ENCODE measurements around the gene UGCG.

UGCG gene

GRCh38 chr9:111916234-111916645 lies 19.6 kb downstream of the UGCG start:
- H3K4me3 ChIP-seq (replicated peaks; ENCODE audit: low read depth, low read length) = peak overlapping the region; percentile 30
- peak; percentile 69 for DNase-seq (ENCODE audit: extremely low read depth, insufficient read length)
- peaks cover 2% of the 10 kb centered on the region; the same call in 1 of the 2 replicates for H3K36me3 ChIP-seq (ENCODE audit: control insufficient read depth, insufficient read depth, low read length)
- no peak for TF ChIP-seq CTCF (IDR thresholded peaks at IDR 0.05; ENCODE audit: insufficient read depth, low read length, poor library complexity, severe bottlenecking)
- H3K27me3 ChIP-seq (replicated peaks; ENCODE audit: control insufficient read depth, insufficient read depth, low read length) = no peaks in the 10 kb centered on the region

DNA sequence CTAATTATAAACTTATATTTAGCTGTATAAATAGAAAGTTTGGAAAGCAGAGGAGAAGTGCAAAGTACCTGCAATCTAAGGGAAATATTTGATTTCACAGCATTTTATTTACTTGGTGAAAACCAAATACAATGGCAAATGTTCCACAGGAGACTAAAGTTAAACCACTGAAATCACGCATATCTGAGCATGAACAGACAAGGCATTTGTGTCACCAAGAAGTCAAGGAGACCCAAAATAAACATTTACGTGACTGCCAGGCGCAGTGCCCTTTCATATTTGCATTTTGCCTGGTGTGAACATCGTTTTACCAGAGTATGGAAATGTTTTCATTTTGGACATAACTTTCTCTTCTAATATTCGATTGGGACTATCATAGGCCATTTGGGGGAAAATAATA lies 20.6 kb downstream of the UGCG start:
- no peak for DNase-seq (ENCODE audit: extremely low read depth, insufficient read length)
- no peak for TF ChIP-seq CTCF (IDR thresholded peaks at IDR 0.05; ENCODE audit: insufficient read depth, low read length, poor library complexity, severe bottlenecking)
- 0 out of 2 replicates have a peak overlapping the region, but pooled peaks have one; percentile 8 for H3K4me3 ChIP-seq (replicated peaks; ENCODE audit: low read depth, low read length)
- no peaks in the 10 kb centered on the region for H3K27me3 ChIP-seq (replicated peaks; ENCODE audit: control insufficient read depth, insufficient read depth, low read length)
- H3K36me3 ChIP-seq (ENCODE audit: control insufficient read depth, insufficient read depth, low read length) = peaks cover 2% of the 10 kb centered on the region; the same call in 1 of the 2 replicates

DNA sequence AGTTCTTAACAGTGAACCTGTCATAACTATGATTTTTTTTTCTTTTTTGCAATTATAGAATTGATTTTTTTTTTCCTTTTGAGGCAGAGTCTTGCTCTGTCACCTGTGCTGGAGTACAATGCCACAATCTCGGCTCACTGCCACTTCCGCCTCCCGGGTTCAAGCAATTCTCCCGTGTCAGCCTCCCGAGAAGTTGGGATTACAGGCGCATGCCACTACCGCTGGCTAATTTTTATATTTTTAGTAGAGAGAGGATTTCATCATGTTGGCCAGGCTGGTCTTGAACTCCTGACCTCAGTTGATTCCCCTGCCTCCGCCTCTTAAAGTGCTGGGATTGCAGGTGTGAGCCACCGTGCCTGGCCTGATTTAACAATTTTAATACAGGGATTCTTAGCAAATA lies 21.4 kb downstream of the UGCG start:
- Histone ChIP-seq H3K4me3 (replicated peaks; ENCODE audit: low read depth, low read length) (no peak overlapping the region), H3K27me3 (replicated peaks; ENCODE audit: control insufficient read depth, insufficient read depth, low read length) (no peaks in the 10 kb centered on the region), H3K36me3 (ENCODE audit: control insufficient read depth, insufficient read depth, low read length) (peaks cover 2% of the 10 kb centered on the region; the same call in 1 of the 2 replicates)
- no peak for TF ChIP-seq CTCF (IDR thresholded peaks at IDR 0.05; ENCODE audit: insufficient read depth, low read length, poor library complexity, severe bottlenecking)
- no peak for DNase-seq (ENCODE audit: extremely low read depth, insufficient read length)

GRCh38 chr9:111919875-111920274 lies 23.3 kb downstream of the UGCG start:
- no peak for DNase-seq (ENCODE audit: extremely low read depth, insufficient read length)
- H3K36me3 ChIP-seq (ENCODE audit: control insufficient read depth, insufficient read depth, low read length) = peaks cover 4% of the 10 kb centered on the region; the same call in 1 of the 2 replicates
- no peaks in the 10 kb centered on the region for H3K27me3 ChIP-seq (replicated peaks; ENCODE audit: control insufficient read depth, insufficient read depth, low read length)
- TF ChIP-seq CTCF (IDR thresholded peaks at IDR 0.05; ENCODE audit: insufficient read depth, low read length, poor library complexity, severe bottlenecking) = no peak
- no peak overlapping the region for H3K4me3 ChIP-seq (replicated peaks; ENCODE audit: low read depth, low read length)

DNA sequence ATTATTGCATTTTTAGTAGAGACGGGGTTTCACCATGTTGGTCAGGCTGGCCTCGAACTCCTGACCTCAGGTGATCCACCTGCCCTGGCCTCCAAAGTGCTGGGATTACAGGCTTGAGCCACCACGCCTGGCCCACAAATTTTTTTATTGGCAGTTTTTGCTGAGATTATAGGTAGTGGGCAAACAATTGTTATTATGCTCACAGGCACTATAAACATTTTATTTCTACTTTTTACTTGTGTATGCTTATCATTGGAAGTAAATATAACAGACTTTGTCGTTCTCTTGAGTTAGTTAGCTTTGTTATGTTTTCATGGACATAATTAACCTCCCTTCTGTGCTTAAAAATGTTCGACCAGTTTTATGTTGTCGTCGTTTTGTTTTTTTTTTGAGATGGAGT lies 23.9 kb downstream of the UGCG start:
- DNase-seq (ENCODE audit: extremely low read depth, insufficient read length) = no peak
- Histone ChIP-seq H3K4me3 (replicated peaks; ENCODE audit: low read depth, low read length) (no peak overlapping the region), H3K36me3 (ENCODE audit: control insufficient read depth, insufficient read depth, low read length) (peaks cover 4% of the 10 kb centered on the region; the same call in 1 of the 2 replicates), H3K27me3 (replicated peaks; ENCODE audit: control insufficient read depth, insufficient read depth, low read length) (no peaks in the 10 kb centered on the region)
- no peak for TF ChIP-seq CTCF (IDR thresholded peaks at IDR 0.05; ENCODE audit: insufficient read depth, low read length, poor library complexity, severe bottlenecking)
